ENCODE results near the gene DYNC1I2.

The DYNC1I2 gene

GRCh38 chr2:171785450-171785849, 98.2 kb downstream of the DYNC1I2 start:
- no peak for DNase-seq

DNA sequence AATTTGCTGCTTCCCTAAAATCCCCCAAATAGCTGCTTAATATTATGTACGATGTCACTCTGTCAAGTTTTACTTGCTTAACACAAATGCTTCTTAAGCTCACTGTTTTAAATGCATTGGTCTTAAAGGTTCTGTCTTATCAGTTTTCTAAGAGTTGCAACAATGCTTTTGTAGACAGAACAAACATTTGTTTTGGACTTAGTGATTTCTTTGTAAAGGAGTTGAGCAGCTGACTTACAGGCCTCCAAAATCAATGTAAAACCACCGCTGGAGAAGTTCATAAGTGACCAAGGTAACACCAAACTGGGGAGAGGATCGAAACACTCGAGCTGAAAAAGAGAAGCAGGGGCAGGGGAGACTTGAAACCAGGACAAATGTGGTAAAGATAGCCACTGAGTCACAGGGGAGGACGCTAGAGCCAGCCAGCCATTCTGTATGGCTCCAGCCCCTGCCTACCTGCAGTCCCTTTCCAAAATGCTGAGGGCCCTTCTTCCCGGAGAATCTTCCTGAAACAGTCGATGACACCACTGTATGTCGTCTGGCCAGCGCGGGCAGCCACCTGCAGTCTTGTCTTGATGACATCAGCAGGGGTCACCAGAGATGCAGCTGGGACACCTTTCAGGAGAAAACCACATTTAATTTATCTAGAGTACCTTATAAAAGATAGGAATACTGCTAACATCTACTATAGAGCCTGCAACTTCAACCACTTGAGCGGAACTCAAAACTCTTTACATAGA, 100.2 kb downstream of the DYNC1I2 start:
- DNase-seq = no peak

GRCh38 chr2:171788316-171788993, 101.2 kb downstream of the DYNC1I2 start:
- no peak for DNase-seq

DNA sequence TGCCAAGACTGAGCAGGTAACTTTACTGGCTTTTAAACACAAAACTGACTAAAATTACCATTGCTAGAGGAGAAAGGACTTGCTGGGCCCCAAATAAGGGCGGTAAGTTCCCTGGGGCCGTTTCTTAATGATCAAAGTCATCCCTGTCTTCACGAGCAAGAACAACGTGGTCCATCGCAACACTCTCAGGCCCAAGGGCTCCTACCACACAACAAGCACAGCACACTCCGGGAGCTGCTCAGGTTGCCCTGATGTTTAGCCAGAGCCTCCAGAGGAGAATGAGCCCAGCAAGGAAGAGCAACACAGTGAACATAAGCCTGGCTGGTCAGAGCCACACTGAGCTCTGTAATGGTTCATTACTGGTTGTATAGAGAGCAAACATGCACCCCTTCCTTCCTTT, 102.7 kb downstream of the DYNC1I2 start:
- DNase-seq = no peak

DNA sequence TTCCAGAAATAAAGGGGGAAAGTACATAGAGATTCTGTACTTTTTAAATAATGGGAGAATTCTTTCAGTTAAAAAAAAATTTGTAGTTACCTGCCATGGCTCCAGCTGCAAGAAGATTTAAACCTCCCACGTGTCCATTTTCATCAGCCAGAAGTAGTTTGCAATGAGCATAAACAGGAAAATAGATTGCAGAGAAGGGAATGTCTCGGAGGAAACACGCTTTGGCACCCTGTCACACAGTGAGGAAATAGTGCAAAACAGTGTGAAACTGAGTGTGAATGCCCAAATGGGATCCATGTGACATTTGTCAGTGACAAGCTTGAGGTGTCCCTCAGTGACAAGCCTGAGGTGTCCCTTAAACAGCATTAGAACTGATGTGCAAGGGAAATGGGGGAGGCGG, 104.1 kb downstream of the DYNC1I2 start:
- DNase-seq = no peak

- DNase-seq = no peak
These were observed 104.9 kb downstream of the DYNC1I2 start for GRCh38 chr2:171792157-171792556.

- no peak for DNase-seq
These were observed 105.8 kb downstream of the DYNC1I2 start for GRCh38 chr2:171792886-171793580.

GRCh38 chr2:171793691-171794678, 106.7 kb downstream of the DYNC1I2 start:
- no peak for DNase-seq

DNA sequence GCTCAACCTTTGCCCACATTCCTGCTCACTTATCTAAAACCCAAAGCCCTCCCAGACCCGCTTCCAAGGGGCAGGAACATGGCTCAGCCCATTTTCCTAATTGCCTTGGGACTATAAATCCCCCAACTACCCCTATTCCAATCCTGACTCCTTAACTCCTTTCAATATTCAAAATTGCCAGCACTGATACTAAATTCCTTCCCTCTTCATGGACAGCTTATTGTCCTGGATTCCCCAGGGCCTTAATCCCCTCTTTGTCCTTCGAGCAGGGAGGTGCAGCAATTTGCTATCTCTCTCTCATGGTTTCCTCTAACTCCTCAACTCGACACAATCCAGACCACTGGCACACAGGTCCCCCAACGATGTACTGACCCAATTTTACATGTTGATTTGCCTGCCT, 107.6 kb downstream of the DYNC1I2 start:
- DNase-seq = no peak
